GM12872 (cell line): ENCODE data around the gene GABARAP.
A peak's percentile ranks its signal among the peaks of the same experiment; 100 is the strongest.

Source experiments
- CTCF ChIP-seq: IDR thresholded peaks from 3 replicates; pipeline ENCODE4 v1.5.1; 2011; ENCODE audit warnings: low read depth, mild to moderate bottlenecking, low read length, moderate library complexity; ENCODE audit not compliant: insufficient read depth

Gene GABARAP

GRCh38 chr17:7258731-7259554 is 16.7 kb upstream of the GABARAP start:
- no peak for TF ChIP-seq CTCF

- no peak for TF ChIP-seq CTCF
Observed at GRCh38 chr17:7256766-7257456, 14.7 kb upstream of the GABARAP start.

GRCh38 chr17:7254511-7254910 is 12.3 kb upstream of the GABARAP start:
- no peak for TF ChIP-seq CTCF

- no peak for TF ChIP-seq CTCF
Observed at GRCh38 chr17:7253082-7253481, 10.8 kb upstream of the GABARAP start.

- peak; percentile 30; the same call in 2 of the 3 replicates for TF ChIP-seq CTCF
Observed at GRCh38 chr17:7252176-7253043, 10.2 kb upstream of the GABARAP start, which contains the start of gene ELP5. ELP5 (plus strand) TSS chr17:7252215; CDS start chr17:7252551, 336 bp downstream.

GRCh38 chr17:7251661-7252175 is 9.5 kb upstream of the GABARAP start, which contains the start of gene CTDNEP1:
CTDNEP1 (minus strand) TSS chr17:7251734; CDS start chr17:7251296, 438 bp downstream.
- TF ChIP-seq CTCF = no peak
